Fibroblast of lung (primary cell): Measurements from ENCODE around the gene TNS3.

ENCODE experiments used
- EZH2 ChIP-seq: IDR thresholded peaks from 2 replicates; pipeline ENCODE4 v1.5.1; 2012; ENCODE audit warnings: low read length, control low read depth, mild to moderate bottlenecking; ENCODE audit errors: missing control alignments
- TF ChIP-seq, protein P1 (sequence below), 2 donors: IDR thresholded peaks in 1 of 2; conservative IDR thresholded peaks in 1 of 2; 1 replicate in 1 of 2; 2 replicates in 1 of 2; pipeline ENCODE4 v1.5.1; 2011 to 2012; ENCODE audit warnings: low read length in 2 of 2, control low read depth in 1 of 2, inconsistent platforms in 1 of 2, low read depth in 1 of 2, mild to moderate bottlenecking in 1 of 2

DNA sequence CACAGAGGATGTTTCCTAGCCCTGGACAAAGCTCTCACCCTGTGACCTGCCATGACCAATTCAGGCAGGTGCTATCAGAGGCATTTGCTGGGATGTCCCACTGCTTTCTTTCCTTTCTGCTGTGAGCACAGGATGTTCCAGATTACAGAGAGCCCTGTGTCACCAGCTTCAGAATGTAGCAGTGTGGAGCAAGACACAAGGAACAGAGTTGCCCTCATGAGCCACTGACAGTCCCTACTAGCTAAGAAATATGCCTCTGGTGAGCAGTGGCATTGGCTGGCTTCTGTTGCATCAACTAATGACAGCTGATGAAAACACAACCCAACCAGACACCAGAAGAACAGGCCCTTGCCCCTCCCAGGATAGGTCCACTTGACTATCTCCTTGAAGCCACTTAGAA is 337.2 kb downstream of the TNS3 start:
- TF ChIP-seq, protein P1, sequence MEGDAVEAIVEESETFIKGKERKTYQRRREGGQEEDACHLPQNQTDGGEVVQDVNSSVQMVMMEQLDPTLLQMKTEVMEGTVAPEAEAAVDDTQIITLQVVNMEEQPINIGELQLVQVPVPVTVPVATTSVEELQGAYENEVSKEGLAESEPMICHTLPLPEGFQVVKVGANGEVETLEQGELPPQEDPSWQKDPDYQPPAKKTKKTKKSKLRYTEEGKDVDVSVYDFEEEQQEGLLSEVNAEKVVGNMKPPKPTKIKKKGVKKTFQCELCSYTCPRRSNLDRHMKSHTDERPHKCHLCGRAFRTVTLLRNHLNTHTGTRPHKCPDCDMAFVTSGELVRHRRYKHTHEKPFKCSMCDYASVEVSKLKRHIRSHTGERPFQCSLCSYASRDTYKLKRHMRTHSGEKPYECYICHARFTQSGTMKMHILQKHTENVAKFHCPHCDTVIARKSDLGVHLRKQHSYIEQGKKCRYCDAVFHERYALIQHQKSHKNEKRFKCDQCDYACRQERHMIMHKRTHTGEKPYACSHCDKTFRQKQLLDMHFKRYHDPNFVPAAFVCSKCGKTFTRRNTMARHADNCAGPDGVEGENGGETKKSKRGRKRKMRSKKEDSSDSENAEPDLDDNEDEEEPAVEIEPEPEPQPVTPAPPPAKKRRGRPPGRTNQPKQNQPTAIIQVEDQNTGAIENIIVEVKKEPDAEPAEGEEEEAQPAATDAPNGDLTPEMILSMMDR (conservative IDR thresholded peaks at IDR 0.05 in 1 of 2, IDR thresholded peaks at IDR 0.05 in 1 of 2; ENCODE audit: low read depth in 1 of 2, low read length in 2 of 2) = no peak
- no peak for TF ChIP-seq EZH2
